Astrocyte (in vitro differentiated cells and primary cell): Measurements from ENCODE around the gene DUS1L. TPM values are rescaled to one million over a fixed set of nuclear protein-coding genes. Genes with fewer than 3 reads are reported as not detected.

Experiments
- DNase-seq: peaks from one replicate; pipeline ENCODE4 v3.0.0-alpha.2; 2010; ENCODE audit warnings: low read depth
- FAIRE-seq: peaks from 2 replicates; lab custom pipeline; 2011; peaks lifted over from hg19 to GRCh38; lab: Jason Lieb, UNC
- H2AFZ ChIP-seq: 2 replicates; pipeline ENCODE4 v1.6.0; 2012; ENCODE audit warnings: low read depth, low read length, inconsistent platforms
- H3K27ac ChIP-seq: 2 replicates; pipeline ENCODE4 v1.5.1; 2011; ENCODE audit warnings: low read depth, low read length, inconsistent platforms
- H3K27me3 ChIP-seq: 2 replicates; pipeline ENCODE4 v1.6.0; 2011; ENCODE audit warnings: low read length, inconsistent platforms; ENCODE audit not compliant: insufficient read depth
- H3K36me3 ChIP-seq: 2 replicates; pipeline ENCODE4 v1.5.1; 2011; ENCODE audit warnings: low read length, inconsistent platforms; ENCODE audit not compliant: insufficient read depth
- H3K4me1 ChIP-seq: 2 replicates; pipeline ENCODE4 v1.5.1; 2011; ENCODE audit warnings: low read length, inconsistent platforms; ENCODE audit not compliant: insufficient read depth
- H3K4me2 ChIP-seq: 2 replicates; pipeline ENCODE4 v1.6.0; 2012; ENCODE audit warnings: low read length, inconsistent platforms
- H3K4me3 ChIP-seq: 2 replicates; pipeline ENCODE4 v1.5.1; 2011; ENCODE audit warnings: low read depth, mild to moderate bottlenecking, low read length, inconsistent platforms; ENCODE audit not compliant: insufficient read depth
- H3K79me2 ChIP-seq: 2 replicates; pipeline ENCODE4 v1.6.0; 2012; ENCODE audit warnings: mild to moderate bottlenecking, low read length, inconsistent platforms; ENCODE audit not compliant: insufficient read depth
- H3K9ac ChIP-seq: 2 replicates; pipeline ENCODE4 v1.6.0; 2012; ENCODE audit warnings: mild to moderate bottlenecking, low read length, inconsistent platforms
- H3K9me3 ChIP-seq: 2 replicates; pipeline ENCODE4 v1.5.1; 2012; ENCODE audit warnings: low read depth, mild to moderate bottlenecking, low read length, inconsistent platforms; ENCODE audit not compliant: insufficient read depth
- H4K20me1 ChIP-seq: 2 replicates; pipeline ENCODE4 v1.6.0; 2012; ENCODE audit warnings: low read length, inconsistent platforms; ENCODE audit not compliant: insufficient read depth
- H3K27ac Mint-ChIP-seq: one replicate; pipeline ENCODE4 v1.8.0; 2021; ENCODE audit warnings: mild to moderate bottlenecking, mixed read lengths; ENCODE audit not compliant: unreplicated experiment
- H3K27me3 Mint-ChIP-seq: one replicate; pipeline ENCODE4 v1.8.0; 2021; ENCODE audit warnings: low read depth, mixed read lengths; ENCODE audit not compliant: unreplicated experiment
- H3K36me3 Mint-ChIP-seq: one replicate; pipeline ENCODE4 v1.8.0; 2021; ENCODE audit warnings: low read depth, mixed read lengths; ENCODE audit not compliant: unreplicated experiment
- H3K4me1 Mint-ChIP-seq: one replicate; pipeline ENCODE4 v1.8.0; 2021; ENCODE audit warnings: low read depth, mixed read lengths; ENCODE audit not compliant: unreplicated experiment
- H3K4me3 Mint-ChIP-seq: one replicate; pipeline ENCODE4 v1.8.0; 2021; ENCODE audit warnings: mild to moderate bottlenecking, moderate library complexity, mixed read lengths; ENCODE audit not compliant: unreplicated experiment
- H3K9me3 Mint-ChIP-seq: one replicate; pipeline ENCODE4 v1.8.0; 2021; ENCODE audit warnings: mild to moderate bottlenecking, mixed read lengths; ENCODE audit not compliant: unreplicated experiment
- EZH2 ChIP-seq: IDR thresholded peaks from 2 replicates; pipeline ENCODE4 v1.6.1; 2012; ENCODE audit warnings: mild to moderate bottlenecking, low read length, inconsistent platforms; ENCODE audit not compliant: insufficient read depth
- total RNA-seq: library from RNA; stranded (reverse); gene quantifications from 2 replicates; pipeline ENCODE4 v1.2.1, GENCODE V29; 2021
- TF ChIP-seq, protein P1 (sequence below): IDR thresholded peaks from 2 replicates; pipeline ENCODE4 v1.5.1; 2011; ENCODE audit warnings: low read depth, mild to moderate bottlenecking, inconsistent platforms, low read length, moderate library complexity; ENCODE audit not compliant: insufficient read depth

The DUS1L gene
- total RNA-seq, 1 donor from 2014 or later: 55.1 TPM

DNA sequence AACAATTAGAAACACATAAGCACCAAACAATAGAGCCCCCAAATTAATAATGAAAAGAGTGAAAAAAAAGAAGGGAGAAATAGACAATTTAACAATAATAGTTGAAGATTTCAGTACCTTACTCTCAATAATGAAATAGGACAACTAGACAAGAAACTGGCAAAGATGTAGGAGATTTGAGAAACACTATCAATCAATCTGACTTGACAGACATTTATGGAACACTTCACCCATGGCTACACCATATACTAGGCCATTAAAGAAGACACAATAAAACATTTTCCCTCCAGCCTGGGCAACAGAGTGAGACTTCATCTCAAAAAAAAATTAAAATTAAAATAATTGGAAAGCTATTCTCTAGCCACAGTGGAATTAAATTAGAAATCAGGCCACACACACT is 5.0 kb upstream of the DUS1L start:
- FAIRE-seq: no peak
- Histone ChIP-seq H3K4me3 (no peak overlapping the region), H3K79me2 (peaks cover 8% of the 10 kb centered on the region), H3K9ac (no peak overlapping the region), H4K20me1 (no peaks in the 10 kb centered on the region), H3K36me3 (no peaks in the 10 kb centered on the region), H3K4me1 (peaks cover 6% of the 10 kb centered on the region), H3K27me3 (no peaks in the 10 kb centered on the region), H3K9me3 (no peaks in the 10 kb centered on the region), H2AFZ (no peak overlapping the region), H3K27ac (no peak overlapping the region), H3K4me2 (no peak overlapping the region)
- TF ChIP-seq, protein P1, sequence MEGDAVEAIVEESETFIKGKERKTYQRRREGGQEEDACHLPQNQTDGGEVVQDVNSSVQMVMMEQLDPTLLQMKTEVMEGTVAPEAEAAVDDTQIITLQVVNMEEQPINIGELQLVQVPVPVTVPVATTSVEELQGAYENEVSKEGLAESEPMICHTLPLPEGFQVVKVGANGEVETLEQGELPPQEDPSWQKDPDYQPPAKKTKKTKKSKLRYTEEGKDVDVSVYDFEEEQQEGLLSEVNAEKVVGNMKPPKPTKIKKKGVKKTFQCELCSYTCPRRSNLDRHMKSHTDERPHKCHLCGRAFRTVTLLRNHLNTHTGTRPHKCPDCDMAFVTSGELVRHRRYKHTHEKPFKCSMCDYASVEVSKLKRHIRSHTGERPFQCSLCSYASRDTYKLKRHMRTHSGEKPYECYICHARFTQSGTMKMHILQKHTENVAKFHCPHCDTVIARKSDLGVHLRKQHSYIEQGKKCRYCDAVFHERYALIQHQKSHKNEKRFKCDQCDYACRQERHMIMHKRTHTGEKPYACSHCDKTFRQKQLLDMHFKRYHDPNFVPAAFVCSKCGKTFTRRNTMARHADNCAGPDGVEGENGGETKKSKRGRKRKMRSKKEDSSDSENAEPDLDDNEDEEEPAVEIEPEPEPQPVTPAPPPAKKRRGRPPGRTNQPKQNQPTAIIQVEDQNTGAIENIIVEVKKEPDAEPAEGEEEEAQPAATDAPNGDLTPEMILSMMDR: no peak
- no peak for TF ChIP-seq EZH2
- H3K4me3 Mint-ChIP-seq: no peak overlapping the region
- H3K27me3 Mint-ChIP-seq: peaks cover 3% of the 10 kb centered on the region
- H3K4me1 Mint-ChIP-seq: no peaks in the 10 kb centered on the region
- no peaks in the 10 kb centered on the region for H3K9me3 Mint-ChIP-seq
- H3K27ac Mint-ChIP-seq: no peak overlapping the region
- DNase-seq: no peak
- no peaks in the 10 kb centered on the region for H3K36me3 Mint-ChIP-seq

DNA sequence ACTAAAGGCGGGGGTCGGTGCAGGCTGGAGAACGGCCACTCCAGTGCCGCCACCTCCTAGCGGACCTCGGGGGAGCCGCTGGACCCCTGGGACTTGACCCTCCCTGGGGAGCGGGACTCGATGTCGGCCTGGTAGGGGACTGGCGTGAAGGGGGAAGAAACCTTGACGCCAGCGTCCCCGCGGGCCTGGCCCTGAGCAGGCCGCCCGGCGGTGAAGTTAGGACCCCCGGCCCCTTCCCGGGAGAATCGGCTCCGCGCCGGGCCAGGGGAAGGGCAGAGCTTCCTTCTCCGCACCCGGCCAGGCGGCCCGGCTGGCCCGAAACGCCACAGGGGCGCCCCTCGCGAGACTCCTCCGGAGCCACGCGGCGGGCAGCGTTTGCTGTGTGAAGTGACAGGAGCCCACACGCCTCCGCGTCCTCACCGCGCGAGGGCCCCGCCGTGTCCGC is 389 bp downstream of the DUS1L start:
- Mint-ChIP-seq H3K36me3 (peaks cover 2% of the 10 kb centered on the region), H3K4me3 (peak overlapping the region; percentile 76), H3K9me3 (no peaks in the 10 kb centered on the region), H3K27ac (no peak overlapping the region), H3K4me1 (no peaks in the 10 kb centered on the region), H3K27me3 (no peaks in the 10 kb centered on the region)
- Histone ChIP-seq H3K9ac (peak overlapping the region; percentile 92), H4K20me1 (peaks cover 20% of the 10 kb centered on the region), H3K4me3 (peak overlapping the region; percentile 71), H3K36me3 (peaks cover 2% of the 10 kb centered on the region), H3K27ac (peak overlapping the region; percentile 33), H3K4me2 (peak overlapping the region; percentile 96), H3K4me1 (peaks cover 12% of the 10 kb centered on the region), H3K9me3 (no peaks in the 10 kb centered on the region), H2AFZ (peak overlapping the region; percentile 66), H3K27me3 (no peaks in the 10 kb centered on the region), H3K79me2 (peaks cover 30% of the 10 kb centered on the region)
- TF ChIP-seq, protein P1: no peak
- TF ChIP-seq EZH2: no peak
- DNase-seq (peak; percentile 12), FAIRE-seq (no peak)

DNA sequence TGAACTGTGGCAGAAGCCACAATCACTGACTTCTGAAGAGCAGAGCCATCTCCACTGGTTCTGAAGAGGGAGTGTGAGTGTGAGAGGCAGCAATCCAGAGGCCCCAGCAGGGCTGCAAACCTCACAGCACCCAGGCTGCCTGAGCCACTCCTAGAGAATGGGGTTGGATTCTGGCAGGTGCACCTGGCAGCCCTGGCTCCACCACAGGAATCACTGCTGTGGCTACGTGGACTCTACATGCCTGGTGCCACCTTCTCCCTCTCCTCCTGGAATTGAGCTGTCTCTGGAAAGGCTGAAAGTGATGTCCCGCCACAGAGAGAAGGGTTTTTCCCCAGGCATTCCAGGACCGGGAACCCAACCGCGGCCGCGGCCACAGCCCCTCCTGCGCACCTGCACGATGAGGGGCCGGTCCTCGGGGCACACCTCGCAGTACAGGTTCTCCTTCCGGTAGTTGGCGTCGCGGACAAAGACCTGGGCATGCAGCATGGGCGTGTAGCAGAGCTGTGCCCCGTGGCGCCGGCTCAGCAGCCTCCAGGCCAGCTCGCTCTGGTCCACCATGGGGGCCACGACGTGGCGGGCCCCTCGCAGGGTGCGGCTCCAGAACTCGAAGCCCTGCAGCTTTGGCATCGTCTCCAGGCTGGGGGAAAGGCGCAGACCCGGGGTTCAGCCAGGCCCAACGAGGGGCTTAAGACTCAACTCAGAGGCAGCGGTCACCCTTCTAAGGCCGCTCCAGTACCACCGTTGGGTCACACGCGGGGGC is 991 bp downstream of the DUS1L start:
- Histone ChIP-seq H3K4me3 (peak overlapping the region; percentile 71), H3K9me3 (no peaks in the 10 kb centered on the region), H3K36me3 (peaks cover 2% of the 10 kb centered on the region), H4K20me1 (peaks cover 24% of the 10 kb centered on the region), H3K79me2 (peaks cover 30% of the 10 kb centered on the region), H3K9ac (peak overlapping the region; percentile 92), H3K27me3 (no peaks in the 10 kb centered on the region), H3K27ac (peak overlapping the region; percentile 33), H3K4me2 (peak overlapping the region; percentile 96), H2AFZ (peak overlapping the region; percentile 66), H3K4me1 (peaks cover 12% of the 10 kb centered on the region)
- no peaks in the 10 kb centered on the region for H3K27me3 Mint-ChIP-seq
- FAIRE-seq (no peak), DNase-seq (no peak)
- H3K4me1 Mint-ChIP-seq: no peaks in the 10 kb centered on the region
- peaks cover 3% of the 10 kb centered on the region for H3K36me3 Mint-ChIP-seq
- H3K27ac Mint-ChIP-seq: no peak overlapping the region
- no peak for TF ChIP-seq EZH2
- TF ChIP-seq, protein P1: no peak
- H3K9me3 Mint-ChIP-seq: no peaks in the 10 kb centered on the region
- peak overlapping the region; percentile 76 for H3K4me3 Mint-ChIP-seq
